ENCODE measurements around the gene KSR2. TPM values are rescaled to one million over a fixed set of nuclear protein-coding genes. Genes with fewer than 3 reads are reported as not detected.
"Not testable (repeated sequence)": the region's sequence is repeated elsewhere in the genome, so short reads cannot be mapped to it uniquely, and the experiment has no call there.

The KSR2 gene
- total and polyA plus RNA-seq, 9 donors: under 0.01 to 0.14 (median 0.04) TPM; not detected in 3

DNA sequence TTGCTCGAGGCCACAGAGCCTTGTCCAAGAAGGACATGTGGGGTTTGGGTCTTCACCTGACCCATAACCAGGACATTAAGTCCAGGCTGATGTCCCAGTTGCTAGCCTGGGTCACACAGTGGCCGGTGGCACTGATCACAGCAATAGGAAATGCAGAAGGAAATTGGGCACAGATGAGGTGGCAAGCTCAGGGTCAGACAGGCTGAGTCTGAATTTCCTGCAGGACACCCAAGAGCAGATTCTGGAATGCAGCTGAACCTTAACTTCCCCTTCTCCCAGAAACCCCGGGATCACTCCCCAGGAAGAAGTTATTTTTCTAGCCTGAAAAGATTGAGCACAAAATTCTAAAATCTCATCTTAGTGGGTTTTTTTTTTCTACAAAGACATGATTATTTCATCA lies 199.9 kb downstream of the KSR2 start:
- 46% methylated on average over 2 of the region's 3 CpGs for WGBS (ENCODE audit: insufficient coverage)
- no peak for DNase-seq
- Histone ChIP-seq H3K4me1 (ENCODE audit: control insufficient read depth, insufficient read depth, low read length) (no peaks in the 10 kb centered on the region), H3K27me3 (ENCODE audit: control insufficient read depth, insufficient read depth, low read length) (no peaks in the 10 kb centered on the region), H3K36me3 (ENCODE audit: control insufficient read depth, insufficient read depth, low read length) (no peaks in the 10 kb centered on the region), H3K27ac (ENCODE audit: low read length) (no peak overlapping the region), H3K9me3 (replicated peaks; ENCODE audit: control insufficient read depth, low read depth, low read length) (peaks cover 13% of the 10 kb centered on the region), H3K4me3 (ENCODE audit: low read length) (no peak overlapping the region)

DNA sequence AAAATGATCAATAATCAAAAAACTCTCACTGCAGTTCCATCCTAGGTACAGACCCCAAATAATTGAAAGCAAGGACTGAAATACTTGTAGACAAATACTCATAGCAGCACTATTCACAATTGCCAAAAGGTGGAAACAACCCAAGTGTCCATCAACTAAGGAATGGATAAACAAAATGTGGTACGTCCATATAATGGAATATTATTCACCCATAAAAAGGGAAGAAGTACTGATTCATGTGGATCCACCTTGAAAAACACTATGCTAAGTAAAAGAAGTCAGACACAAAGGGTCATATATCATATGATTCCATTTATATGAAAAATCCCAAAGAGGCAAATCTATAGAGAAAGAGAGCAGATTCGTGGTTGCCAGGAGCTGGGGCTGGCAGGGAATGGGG lies 202.8 kb downstream of the KSR2 start:
- no peaks in the 10 kb centered on the region for H3K36me3 ChIP-seq (ENCODE audit: control insufficient read depth, insufficient read depth, low read length)
- WGBS (ENCODE audit: insufficient coverage): no CpG with 5 or more reads among the region's 2 CpGs
- peaks cover 13% of the 10 kb centered on the region for H3K9me3 ChIP-seq (replicated peaks; ENCODE audit: control insufficient read depth, low read depth, low read length)
- no peaks in the 10 kb centered on the region for H3K27me3 ChIP-seq (ENCODE audit: control insufficient read depth, insufficient read depth, low read length)
- H3K27ac ChIP-seq (ENCODE audit: low read length): no peak overlapping the region
- DNase-seq: no peak
- H3K4me1 ChIP-seq (ENCODE audit: control insufficient read depth, insufficient read depth, low read length): no peaks in the 10 kb centered on the region
- no peak overlapping the region for H3K4me3 ChIP-seq (ENCODE audit: low read length)

DNA sequence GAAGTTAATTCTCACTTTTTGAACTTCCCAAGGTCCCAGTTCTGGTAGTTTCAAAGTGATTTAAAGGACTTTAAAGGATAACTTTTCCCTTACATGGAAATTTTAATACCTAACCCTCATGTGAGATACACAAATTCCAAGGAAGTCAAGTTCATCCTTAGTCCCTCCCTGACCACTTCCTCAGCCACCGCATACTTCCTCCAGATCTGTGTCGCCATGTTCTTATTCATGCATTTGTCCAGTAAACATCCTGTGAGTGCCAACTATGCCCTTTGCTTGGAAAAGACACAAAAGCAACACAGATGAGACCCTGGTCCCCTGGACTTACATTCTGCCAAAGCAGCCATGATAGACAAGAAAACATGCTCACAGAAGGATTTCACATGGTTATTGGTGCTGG lies 206.6 kb downstream of the KSR2 start:
- 88% methylated on average over 2 of the region's 2 CpGs for WGBS (ENCODE audit: insufficient coverage)
- Histone ChIP-seq H3K27ac (ENCODE audit: low read length) (no peak overlapping the region), H3K36me3 (ENCODE audit: control insufficient read depth, insufficient read depth, low read length) (no peaks in the 10 kb centered on the region), H3K4me3 (ENCODE audit: low read length) (no peak overlapping the region), H3K27me3 (ENCODE audit: control insufficient read depth, insufficient read depth, low read length) (no peaks in the 10 kb centered on the region), H3K9me3 (replicated peaks; ENCODE audit: control insufficient read depth, low read depth, low read length) (peaks cover 13% of the 10 kb centered on the region), H3K4me1 (ENCODE audit: control insufficient read depth, insufficient read depth, low read length) (no peaks in the 10 kb centered on the region)
- no peak for DNase-seq

DNA sequence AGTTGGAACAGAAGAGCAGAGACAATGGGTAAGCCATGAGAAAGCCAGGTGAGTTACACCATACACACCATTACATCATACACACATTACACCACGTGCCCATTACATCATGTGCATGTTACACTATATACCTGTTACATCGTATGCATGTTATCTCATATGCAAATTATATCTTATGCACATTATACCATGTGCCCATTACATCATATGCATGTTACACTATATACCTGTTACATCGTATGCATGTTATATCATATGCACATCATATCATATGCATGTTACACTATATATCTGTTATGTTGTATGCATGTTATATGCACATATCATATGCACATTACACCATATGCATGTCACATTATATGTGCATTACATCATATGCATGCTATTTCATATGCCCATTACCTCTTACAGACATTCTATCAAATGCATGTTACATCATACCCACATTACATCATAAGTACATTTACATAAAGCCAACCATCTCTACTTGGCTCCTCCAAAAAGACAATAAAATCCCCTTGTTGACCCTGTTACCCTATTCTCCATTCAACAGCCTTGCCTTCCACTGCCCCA lies 207.2 kb downstream of the KSR2 start:
- Histone ChIP-seq H3K9me3 (replicated peaks; ENCODE audit: control insufficient read depth, low read depth, low read length) (peaks cover 13% of the 10 kb centered on the region), H3K27ac (ENCODE audit: low read length) (no peak overlapping the region), H3K27me3 (ENCODE audit: control insufficient read depth, insufficient read depth, low read length) (no peaks in the 10 kb centered on the region), H3K4me1 (ENCODE audit: control insufficient read depth, insufficient read depth, low read length) (no peaks in the 10 kb centered on the region), H3K36me3 (ENCODE audit: control insufficient read depth, insufficient read depth, low read length) (no peaks in the 10 kb centered on the region), H3K4me3 (ENCODE audit: low read length) (no peak overlapping the region)
- no peak for DNase-seq
- WGBS (ENCODE audit: insufficient coverage): no CpG with 5 or more reads among the region's 3 CpGs

DNA sequence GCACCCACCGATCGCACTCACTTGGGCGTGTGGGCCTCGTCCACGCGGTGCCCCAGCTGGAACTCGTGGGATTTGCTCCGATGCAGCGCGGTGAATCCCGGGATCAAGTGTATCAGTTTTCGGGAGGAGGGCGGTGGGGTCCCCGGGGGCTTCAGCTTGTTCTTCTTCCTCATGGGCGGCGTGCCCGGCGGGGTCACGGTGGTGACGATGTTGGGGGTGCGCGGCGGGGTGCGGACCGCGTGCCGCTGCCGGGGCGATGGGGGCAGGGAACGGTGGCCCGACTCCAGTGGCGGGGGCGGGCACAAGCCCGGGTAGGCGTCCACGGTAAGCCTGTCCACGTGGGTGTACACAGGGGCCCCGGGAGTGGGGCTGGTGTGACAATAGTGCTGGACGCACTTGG lies 207.8 kb downstream of the KSR2 start:
- no peak overlapping the region for H3K4me3 ChIP-seq (ENCODE audit: low read length)
- DNase-seq: no peak
- no peaks in the 10 kb centered on the region for H3K4me1 ChIP-seq (ENCODE audit: control insufficient read depth, insufficient read depth, low read length)
- no peak overlapping the region for H3K27ac ChIP-seq (ENCODE audit: low read length)
- WGBS (ENCODE audit: insufficient coverage): 96% methylated on average over 33 of the region's 39 CpGs
- H3K36me3 ChIP-seq (ENCODE audit: control insufficient read depth, insufficient read depth, low read length): no peaks in the 10 kb centered on the region
- no peaks in the 10 kb centered on the region for H3K27me3 ChIP-seq (ENCODE audit: control insufficient read depth, insufficient read depth, low read length)
- H3K9me3 ChIP-seq (replicated peaks; ENCODE audit: control insufficient read depth, low read depth, low read length): peaks cover 7% of the 10 kb centered on the region

DNA sequence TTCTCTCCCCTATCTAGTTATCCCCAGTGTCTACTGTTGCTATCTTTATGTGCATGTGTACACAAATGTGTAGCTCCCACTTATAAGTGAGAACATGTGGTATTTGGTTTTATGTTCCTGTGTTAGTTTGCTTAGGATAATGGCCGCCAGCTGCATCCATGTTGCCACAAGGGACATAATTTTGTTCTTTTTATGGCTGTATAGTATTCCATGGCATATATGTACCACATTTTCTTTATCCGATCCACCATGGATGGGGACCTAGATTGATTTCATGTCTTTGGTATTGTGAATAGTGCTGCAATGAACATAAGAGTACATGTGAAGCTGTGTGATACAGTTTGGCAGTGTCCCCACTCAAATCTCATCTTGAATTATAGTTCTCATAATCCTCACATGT lies 218.1 kb downstream of the KSR2 start:
- no peak overlapping the region for H3K4me3 ChIP-seq (ENCODE audit: low read length)
- H3K9me3 ChIP-seq (replicated peaks; ENCODE audit: control insufficient read depth, low read depth, low read length): no peaks in the 10 kb centered on the region
- DNase-seq: no peak
- no peaks in the 10 kb centered on the region for H3K4me1 ChIP-seq (ENCODE audit: control insufficient read depth, insufficient read depth, low read length)
- no peaks in the 10 kb centered on the region for H3K36me3 ChIP-seq (ENCODE audit: control insufficient read depth, insufficient read depth, low read length)
- H3K27ac ChIP-seq (ENCODE audit: low read length): no peak overlapping the region
- WGBS (ENCODE audit: insufficient coverage): no CpG with 5 or more reads among the region's 2 CpGs
- no peaks in the 10 kb centered on the region for H3K27me3 ChIP-seq (ENCODE audit: control insufficient read depth, insufficient read depth, low read length)

DNA sequence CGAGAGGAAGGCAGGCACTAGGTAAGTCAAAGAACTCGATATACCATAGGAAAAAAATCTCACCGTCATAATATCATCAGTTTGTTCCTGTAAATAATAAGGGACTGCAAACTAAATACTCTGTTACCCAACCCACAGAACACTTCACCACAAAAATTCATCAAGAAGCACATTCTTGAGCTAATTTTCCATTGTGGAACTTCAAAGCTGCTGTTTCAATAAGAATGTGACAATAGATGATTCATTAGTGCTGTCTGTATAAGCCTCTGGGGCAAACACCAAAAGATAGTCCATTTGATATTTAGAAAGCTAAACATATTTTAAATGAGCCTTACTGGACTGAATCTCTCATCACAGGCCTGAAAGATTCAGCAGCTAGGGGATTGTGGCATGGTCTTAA lies 219.4 kb downstream of the KSR2 start:
- no peaks in the 10 kb centered on the region for H3K27me3 ChIP-seq (ENCODE audit: control insufficient read depth, insufficient read depth, low read length)
- H3K27ac ChIP-seq (ENCODE audit: low read length): no peak overlapping the region
- H3K4me3 ChIP-seq (ENCODE audit: low read length): no peak overlapping the region
- no peaks in the 10 kb centered on the region for H3K4me1 ChIP-seq (ENCODE audit: control insufficient read depth, insufficient read depth, low read length)
- no peaks in the 10 kb centered on the region for H3K9me3 ChIP-seq (replicated peaks; ENCODE audit: control insufficient read depth, low read depth, low read length)
- WGBS (ENCODE audit: insufficient coverage): no CpG with 5 or more reads among the region's 3 CpGs
- no peak for DNase-seq
- H3K36me3 ChIP-seq (ENCODE audit: control insufficient read depth, insufficient read depth, low read length): no peaks in the 10 kb centered on the region

DNA sequence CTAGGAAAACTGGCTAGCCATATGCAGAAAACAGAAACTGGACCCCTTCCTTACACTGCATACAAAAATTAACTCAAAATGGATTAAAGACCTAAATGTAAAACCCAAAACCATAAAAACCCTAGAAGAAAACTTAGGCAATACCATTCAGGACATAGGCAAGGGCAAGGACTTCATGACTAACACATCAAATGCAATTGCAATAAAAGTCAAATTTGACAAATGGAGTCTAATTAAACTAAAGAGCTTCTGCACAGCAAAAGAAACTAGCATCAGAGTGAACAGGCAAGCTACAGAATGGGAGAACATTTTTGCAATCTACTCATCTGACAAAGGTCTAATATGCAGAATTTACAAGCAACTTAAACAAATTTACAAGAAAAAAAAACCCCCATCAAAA lies 222.4 kb downstream of the KSR2 start:
- not testable (repeated sequence) for H3K4me1 ChIP-seq (ENCODE audit: control insufficient read depth, insufficient read depth, low read length); H3K4me3 ChIP-seq (ENCODE audit: low read length); H3K9me3 ChIP-seq (replicated peaks; ENCODE audit: control insufficient read depth, low read depth, low read length); H3K27ac ChIP-seq (ENCODE audit: low read length); H3K36me3 ChIP-seq (ENCODE audit: control insufficient read depth, insufficient read depth, low read length); DNase-seq; H3K27me3 ChIP-seq (ENCODE audit: control insufficient read depth, insufficient read depth, low read length)

DNA sequence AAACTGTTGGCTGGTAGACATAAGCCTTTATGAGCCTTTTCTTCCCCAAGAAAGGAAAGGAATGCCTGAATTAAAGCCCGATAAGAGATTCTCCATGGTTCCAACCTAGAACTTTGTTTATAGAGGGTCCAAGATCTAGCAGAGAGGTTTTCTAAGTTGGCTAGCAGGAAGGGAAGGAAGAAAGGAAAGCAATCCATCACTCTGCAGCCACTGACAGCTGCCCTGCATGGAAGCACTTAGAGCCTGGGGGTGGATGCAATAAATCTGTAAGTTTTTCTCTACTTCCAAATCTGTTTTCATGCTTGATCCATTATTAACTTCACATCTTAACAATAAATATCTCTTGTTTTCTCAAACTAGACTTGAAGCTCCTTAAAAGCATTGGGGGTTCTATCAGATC lies 224.4 kb downstream of the KSR2 start:
- no peaks in the 10 kb centered on the region for H3K4me1 ChIP-seq (ENCODE audit: control insufficient read depth, insufficient read depth, low read length)
- no peaks in the 10 kb centered on the region for H3K36me3 ChIP-seq (ENCODE audit: control insufficient read depth, insufficient read depth, low read length)
- no peak overlapping the region for H3K27ac ChIP-seq (ENCODE audit: low read length)
- no peaks in the 10 kb centered on the region for H3K27me3 ChIP-seq (ENCODE audit: control insufficient read depth, insufficient read depth, low read length)
- no peaks in the 10 kb centered on the region for H3K9me3 ChIP-seq (replicated peaks; ENCODE audit: control insufficient read depth, low read depth, low read length)
- no CpG with 5 or more reads among the region's 1 CpG for WGBS (ENCODE audit: insufficient coverage)
- DNase-seq: no peak
- H3K4me3 ChIP-seq (ENCODE audit: low read length): no peak overlapping the region

DNA sequence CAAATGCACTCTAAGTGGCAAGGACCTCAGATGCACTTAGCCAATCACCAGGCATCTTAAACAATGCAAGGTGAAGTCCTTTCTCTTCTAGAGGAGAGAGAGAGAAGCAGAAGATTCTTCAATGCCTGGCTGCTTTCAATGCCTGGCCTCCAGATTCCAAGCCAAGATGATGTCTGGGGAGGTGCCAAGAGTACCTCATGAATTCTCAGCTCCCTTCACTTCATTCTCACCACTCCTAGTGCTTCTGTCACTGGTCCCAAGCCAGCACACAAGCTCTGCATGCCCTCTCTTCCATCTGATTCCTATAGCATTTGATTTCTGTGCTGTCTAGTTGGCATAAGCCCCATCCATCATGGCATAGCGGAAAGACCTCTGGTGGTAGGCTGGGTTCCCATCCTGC lies 225.0 kb downstream of the KSR2 start:
- no peaks in the 10 kb centered on the region for H3K27me3 ChIP-seq (ENCODE audit: control insufficient read depth, insufficient read depth, low read length)
- no peak for DNase-seq
- WGBS (ENCODE audit: insufficient coverage): 100% methylated on average over 1 of the region's 1 CpG
- no peaks in the 10 kb centered on the region for H3K4me1 ChIP-seq (ENCODE audit: control insufficient read depth, insufficient read depth, low read length)
- H3K36me3 ChIP-seq (ENCODE audit: control insufficient read depth, insufficient read depth, low read length): no peaks in the 10 kb centered on the region
- no peaks in the 10 kb centered on the region for H3K9me3 ChIP-seq (replicated peaks; ENCODE audit: control insufficient read depth, low read depth, low read length)
- H3K27ac ChIP-seq (ENCODE audit: low read length): no peak overlapping the region
- no peak overlapping the region for H3K4me3 ChIP-seq (ENCODE audit: low read length)

DNA sequence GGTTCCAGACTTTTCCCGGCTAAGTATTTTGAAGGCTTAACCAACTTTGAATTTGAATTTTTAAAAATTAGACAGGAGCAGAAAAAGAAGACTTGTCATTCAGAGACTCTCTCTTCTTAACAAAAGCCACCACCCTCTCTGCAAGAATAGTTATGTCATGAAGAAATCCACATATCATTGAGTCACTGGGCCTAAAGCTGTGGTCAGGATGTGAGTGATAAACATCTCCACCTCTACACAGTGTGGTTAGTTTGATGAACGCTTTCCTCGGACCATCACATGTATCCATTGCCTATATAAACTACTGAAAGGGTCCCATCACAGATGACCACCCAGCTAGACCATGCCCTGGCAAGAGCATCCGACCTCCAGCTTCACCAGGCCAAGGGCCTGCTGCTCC lies 226.1 kb downstream of the KSR2 start:
- Histone ChIP-seq H3K36me3 (ENCODE audit: control insufficient read depth, insufficient read depth, low read length) (no peaks in the 10 kb centered on the region), H3K4me1 (ENCODE audit: control insufficient read depth, insufficient read depth, low read length) (no peaks in the 10 kb centered on the region), H3K27ac (ENCODE audit: low read length) (no peak overlapping the region), H3K27me3 (ENCODE audit: control insufficient read depth, insufficient read depth, low read length) (no peaks in the 10 kb centered on the region), H3K4me3 (ENCODE audit: low read length) (no peak overlapping the region), H3K9me3 (replicated peaks; ENCODE audit: control insufficient read depth, low read depth, low read length) (no peaks in the 10 kb centered on the region)
- no peak for DNase-seq
- 82% methylated on average over 4 of the region's 4 CpGs for WGBS (ENCODE audit: insufficient coverage)
